ENCODE results near the gene TMEM203.

The TMEM203 gene

DNA sequence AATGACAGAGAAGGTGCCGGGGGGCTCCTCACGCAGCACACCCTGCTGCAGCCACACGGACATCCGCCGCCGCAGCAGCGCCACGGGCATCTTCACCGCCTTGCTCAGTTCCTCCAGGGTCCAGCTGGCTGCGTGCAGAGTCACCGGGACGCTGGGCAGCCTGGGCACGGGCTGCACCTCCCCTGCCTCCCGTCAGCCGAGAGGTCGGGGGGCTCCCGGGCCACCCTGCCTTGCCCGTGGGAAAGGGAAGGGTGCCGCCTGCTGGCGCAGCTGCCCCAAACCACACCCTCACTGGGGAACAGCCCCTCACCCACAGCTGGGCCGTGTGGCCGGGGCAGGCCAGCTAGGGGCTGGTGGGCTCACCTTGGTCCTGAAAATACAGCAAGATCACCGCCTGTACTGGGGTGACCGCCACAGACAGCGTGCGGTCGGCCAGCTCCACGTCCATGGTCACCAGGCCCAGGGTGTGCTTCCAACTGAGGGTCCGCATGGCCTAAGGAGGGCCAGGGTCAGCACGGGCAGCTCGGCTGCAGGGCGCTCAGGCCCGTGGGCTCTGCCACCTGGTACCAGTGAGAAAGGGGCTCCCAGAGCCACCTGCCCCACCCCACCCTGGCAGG, 30.0 kb downstream of the TMEM203 start:
- no peak for DNase-seq (ENCODE audit: low read depth)
- H3K4me3 ChIP-seq (replicated peaks; ENCODE audit: low read depth, low read length), result no peak overlapping the region
- TF ChIP-seq, protein P1, sequence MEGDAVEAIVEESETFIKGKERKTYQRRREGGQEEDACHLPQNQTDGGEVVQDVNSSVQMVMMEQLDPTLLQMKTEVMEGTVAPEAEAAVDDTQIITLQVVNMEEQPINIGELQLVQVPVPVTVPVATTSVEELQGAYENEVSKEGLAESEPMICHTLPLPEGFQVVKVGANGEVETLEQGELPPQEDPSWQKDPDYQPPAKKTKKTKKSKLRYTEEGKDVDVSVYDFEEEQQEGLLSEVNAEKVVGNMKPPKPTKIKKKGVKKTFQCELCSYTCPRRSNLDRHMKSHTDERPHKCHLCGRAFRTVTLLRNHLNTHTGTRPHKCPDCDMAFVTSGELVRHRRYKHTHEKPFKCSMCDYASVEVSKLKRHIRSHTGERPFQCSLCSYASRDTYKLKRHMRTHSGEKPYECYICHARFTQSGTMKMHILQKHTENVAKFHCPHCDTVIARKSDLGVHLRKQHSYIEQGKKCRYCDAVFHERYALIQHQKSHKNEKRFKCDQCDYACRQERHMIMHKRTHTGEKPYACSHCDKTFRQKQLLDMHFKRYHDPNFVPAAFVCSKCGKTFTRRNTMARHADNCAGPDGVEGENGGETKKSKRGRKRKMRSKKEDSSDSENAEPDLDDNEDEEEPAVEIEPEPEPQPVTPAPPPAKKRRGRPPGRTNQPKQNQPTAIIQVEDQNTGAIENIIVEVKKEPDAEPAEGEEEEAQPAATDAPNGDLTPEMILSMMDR (IDR thresholded peaks at IDR 0.05; ENCODE audit: low read length, missing control alignments), result peak; percentile 10

DNA sequence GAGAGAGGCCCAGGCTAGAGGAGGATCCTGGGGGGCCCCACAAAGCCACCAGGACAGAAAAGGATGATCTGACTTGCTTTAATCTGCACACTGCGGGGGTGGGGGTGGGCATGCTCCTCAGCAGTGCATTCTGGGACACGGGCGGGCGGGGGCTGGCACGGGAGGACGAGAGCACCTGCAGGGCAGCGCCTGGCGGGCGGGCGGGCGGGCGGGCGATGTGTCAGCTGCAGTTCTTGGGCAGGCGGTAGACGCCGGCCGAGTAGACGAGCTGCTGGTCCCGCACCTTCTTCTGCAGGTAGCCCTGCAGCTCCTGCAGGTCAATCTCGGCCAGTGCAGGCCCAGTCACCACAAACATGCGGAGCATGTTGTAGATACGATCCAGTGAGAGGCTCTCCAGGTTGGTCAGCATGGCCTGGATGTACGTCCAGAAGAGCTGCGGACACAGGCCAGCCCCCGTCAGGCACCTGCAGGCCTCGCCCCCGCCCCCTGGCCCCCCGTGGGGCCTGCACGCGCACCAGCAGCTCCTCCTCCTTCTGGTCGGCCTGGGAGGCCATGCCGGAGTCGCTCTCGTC, 30.6 kb downstream of the TMEM203 start:
- DNase-seq (ENCODE audit: low read depth), result no peak
- H3K4me3 ChIP-seq (replicated peaks; ENCODE audit: low read depth, low read length), result no peak overlapping the region
- TF ChIP-seq, protein P1 (IDR thresholded peaks at IDR 0.05; ENCODE audit: low read length, missing control alignments), result no peak

DNA sequence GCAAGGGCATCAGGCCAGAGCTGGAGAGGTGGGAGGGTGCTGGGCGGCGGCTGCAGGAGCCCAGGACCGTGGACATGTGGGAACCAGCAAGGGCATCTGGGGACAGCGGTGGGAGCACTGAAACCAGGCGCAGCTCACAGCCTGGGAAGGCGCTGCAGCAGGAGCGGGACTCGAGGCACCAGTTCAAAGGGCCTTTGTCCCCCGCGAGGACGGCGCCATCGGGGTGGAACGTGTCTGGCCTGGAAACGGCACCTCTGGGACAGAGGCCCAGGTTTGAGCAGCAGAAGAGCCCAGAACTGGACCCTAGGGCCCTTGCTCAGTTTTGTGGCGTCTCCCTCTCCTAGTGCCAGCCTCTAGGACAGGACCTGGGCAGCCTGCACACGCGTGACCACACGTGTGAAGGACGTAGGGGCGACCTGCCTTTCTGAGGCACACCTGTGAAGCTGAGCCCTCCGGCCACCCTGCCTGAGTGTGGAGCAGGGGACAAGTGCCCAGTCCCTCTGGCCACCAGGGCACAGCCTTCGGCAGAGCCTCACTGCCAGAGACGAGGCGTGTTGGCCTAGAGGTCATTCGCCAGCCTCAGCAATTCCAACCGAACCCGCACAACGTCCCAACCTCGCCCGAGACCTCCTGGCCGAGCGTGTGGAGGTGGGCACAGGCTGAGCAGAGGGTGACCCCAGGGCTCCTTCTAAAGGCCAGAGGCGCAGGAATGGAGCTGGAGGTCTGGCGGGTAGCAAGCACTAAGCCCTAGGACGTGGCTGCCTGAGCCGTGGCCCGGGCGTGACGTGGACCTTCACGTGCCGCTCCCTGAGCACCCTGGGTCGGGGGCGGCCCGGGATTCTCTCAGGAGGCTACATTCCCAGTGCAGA, 31.4 kb downstream of the TMEM203 start:
- no peak overlapping the region for H3K4me3 ChIP-seq (replicated peaks; ENCODE audit: low read depth, low read length)

DNA sequence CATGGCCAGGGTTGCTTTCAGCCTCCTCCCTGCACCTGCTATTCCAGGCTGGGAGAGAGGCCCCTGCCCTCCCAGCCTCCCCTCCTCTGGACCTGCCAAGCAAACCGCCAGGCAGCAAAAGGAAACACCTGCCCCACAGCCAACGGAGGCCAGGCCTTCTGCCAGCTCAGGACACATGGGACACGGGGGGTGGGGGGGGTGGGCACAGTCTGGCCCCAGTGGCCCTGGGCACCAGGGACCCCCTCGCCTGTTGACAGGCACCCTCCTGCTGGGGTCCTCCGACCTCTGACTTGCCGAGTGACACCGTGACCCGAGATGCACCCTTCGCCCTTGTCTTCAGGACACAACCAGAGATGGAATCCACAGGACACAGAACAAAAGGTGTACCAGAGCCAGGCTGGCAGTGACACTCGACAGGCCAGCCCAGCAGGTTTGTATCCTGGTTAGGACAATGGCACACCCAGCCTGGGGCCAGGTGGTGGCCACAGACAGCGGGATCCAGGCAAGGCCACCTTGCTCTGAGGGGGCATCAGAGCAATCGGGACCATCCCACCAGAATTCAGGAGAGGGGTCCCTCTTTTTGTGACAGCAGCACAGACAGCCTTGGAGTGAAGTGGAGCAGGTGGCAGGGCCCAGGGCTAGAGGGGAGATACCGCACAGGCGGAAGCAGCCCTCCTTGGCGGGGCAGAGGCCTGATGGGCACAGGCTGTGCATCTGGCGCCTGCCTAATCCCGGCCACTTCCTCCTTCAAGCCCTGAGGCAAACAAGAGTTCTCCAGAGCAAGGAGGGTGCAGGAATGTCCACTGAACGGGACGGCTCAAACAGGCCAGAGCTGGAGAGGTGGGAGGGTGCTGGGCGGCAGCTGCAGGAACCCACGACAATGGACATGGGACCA, 32.3 kb downstream of the TMEM203 start:
- TF ChIP-seq, protein P1 (IDR thresholded peaks at IDR 0.05; ENCODE audit: low read length, missing control alignments), result no peak
- H3K4me3 ChIP-seq (replicated peaks; ENCODE audit: low read depth, low read length), result no peak overlapping the region
- no peak for DNase-seq (ENCODE audit: low read depth)

More for the DNA sequence above, 31.4 kb downstream of the TMEM203 start:
- TF ChIP-seq, protein P1 (IDR thresholded peaks at IDR 0.05; ENCODE audit: low read length, missing control alignments), result no peak
- DNase-seq (ENCODE audit: low read depth), result no peak

DNA sequence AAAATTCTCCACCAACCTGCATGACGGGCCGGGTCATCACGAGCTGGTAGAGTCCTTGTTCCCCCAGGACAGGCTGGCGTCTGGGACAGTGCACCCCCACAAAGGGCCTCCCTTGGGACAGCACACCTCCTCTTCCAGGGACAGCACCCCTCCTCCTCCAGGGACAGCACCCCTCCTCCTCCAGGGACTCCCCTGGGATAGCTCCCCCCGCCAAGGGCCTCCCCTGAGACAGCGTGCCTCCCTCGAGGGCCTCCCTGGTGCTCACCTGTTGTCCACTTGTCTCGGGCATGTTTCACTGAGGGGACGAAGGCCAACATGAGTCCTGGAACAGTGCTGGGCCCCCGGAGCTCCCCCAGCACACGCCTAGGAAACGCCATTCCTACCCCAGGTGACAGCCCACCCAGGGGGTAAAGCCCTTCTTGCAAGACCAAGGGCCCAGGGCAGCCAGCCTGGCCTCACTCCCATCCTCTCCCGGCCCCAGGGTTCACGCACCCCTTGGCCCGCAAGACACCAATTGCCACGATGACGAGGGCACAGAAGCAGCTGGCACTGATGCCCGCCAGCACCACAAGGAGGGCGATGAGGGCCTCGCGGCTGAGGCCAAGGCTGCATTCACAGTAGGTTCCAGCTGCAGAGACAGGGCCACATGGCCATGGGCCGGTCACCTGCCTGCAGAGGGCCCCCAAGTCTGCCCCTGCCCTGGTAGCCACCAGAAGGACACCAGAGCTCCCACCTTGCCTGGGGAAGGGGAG, 34.1 kb downstream of the TMEM203 start:
- TF ChIP-seq, protein P1 (IDR thresholded peaks at IDR 0.05; ENCODE audit: low read length, missing control alignments), result no peak
- no peak for DNase-seq (ENCODE audit: low read depth)
- no peak overlapping the region for H3K4me3 ChIP-seq (replicated peaks; ENCODE audit: low read depth, low read length)
